HepG2 (cell line): ENCODE measurements around the gene C9orf40. TPM values are rescaled to one million over a fixed set of nuclear protein-coding genes. Genes with fewer than 3 reads are reported as not detected.

ENCODE experiments used
- ATAC-seq: fragments of 200-7000 bp; cut with Tn5 transposase; 3 replicates; pipeline ENCODE4 v1.9.1; 2020; ENCODE audit warnings: mild to moderate bottlenecking, moderate library complexity
- BruUV-seq: library from RNA; stranded (reverse); fragments of 400-500 nt; replicated peaks from 2 replicates; lab custom pipeline; 2021; lab: Mats Ljungman, UMichigan
- CTCF ChIA-PET: fragments of 300-600 bp; formaldehyde crosslinking; extraction: SDS; loops from one replicate; lab custom pipeline; 2021; ENCODE audit warnings: low total read pairs, inconsistent platforms, low intra/inter-chr PET ratio; lab: Yijun Ruan, JAX
- POLR2A ChIA-PET: fragments of 350-600 bp; sonication (Branson Sonifier 250); formaldehyde crosslinking; loops from one replicate; lab custom pipeline; 2020; ENCODE audit warnings: antibody characterized with exemption, inconsistent platforms; lab: Yijun Ruan, JAX
- DNase-seq: peaks from one replicate; pipeline ENCODE4 v3.0.0-alpha.2; 2015; ENCODE audit warnings: low spot score
- FAIRE-seq: peaks from 3 replicates; lab custom pipeline; 2011; peaks lifted over from hg19 to GRCh38; lab: Jason Lieb, UNC
- H2AFZ ChIP-seq: one replicate; pipeline ENCODE4 v1.6.1; 2011; ENCODE audit warnings: low read length, inconsistent platforms
- H3K27ac ChIP-seq: fragments of 300-600 bp; 3 replicates; pipeline ENCODE4 v1.8.0; 2011; ENCODE audit warnings: mixed run types, mild to moderate bottlenecking, mixed read lengths, low read length, inconsistent platforms; ENCODE audit not compliant: insufficient read depth; ENCODE audit errors: extremely low read length
- H3K27me3 ChIP-seq, 2 experiments: fragments of 200-600 bp in 1 of 2; 2 replicates in 1 of 2; 3 replicates in 1 of 2; pipeline versions ENCODE4 v1.6.0 to v1.8.0; 2011; ENCODE audit warnings: low read length in 2 of 2, mild to moderate bottlenecking in 2 of 2, moderate library complexity in 2 of 2, inconsistent platforms in 1 of 2; ENCODE audit not compliant: insufficient read depth in 2 of 2, control insufficient read depth in 1 of 2
- H3K36me3 ChIP-seq, 2 experiments: fragments of 200-600 bp in 1 of 2; replicated peaks in 1 of 2; 2 replicates in 1 of 2; 3 replicates in 1 of 2; pipeline versions ENCODE4 v1.5.1 to v1.8.0; 2011; ENCODE audit warnings: low read length in 2 of 2, inconsistent platforms in 1 of 2; ENCODE audit not compliant: insufficient read depth in 2 of 2, control insufficient read depth in 1 of 2
- H3K4me1 ChIP-seq: 2 replicates; pipeline ENCODE4 v1.5.1; 2012; ENCODE audit warnings: low read length, inconsistent platforms; ENCODE audit not compliant: insufficient read depth
- H3K4me2 ChIP-seq: 2 replicates; pipeline ENCODE4 v1.6.0; 2011; ENCODE audit warnings: low read depth, low read length, inconsistent platforms
- H3K4me3 ChIP-seq, 3 experiments: fragments of 200-600 bp in 1 of 3; sonication (generic), shearing (Covaris generic) in 1 of 3; replicated peaks in 1 of 3; 2 replicates each; pipeline ENCODE4 v1.5.1; 2011 to 2016; ENCODE audit warnings: low read length in 3 of 3, inconsistent platforms in 2 of 3, low read depth in 2 of 3, mild to moderate bottlenecking in 2 of 3, control low read depth in 1 of 3, mixed read lengths in 1 of 3; ENCODE audit not compliant: insufficient read depth in 1 of 3
- H3K79me2 ChIP-seq: one replicate; pipeline ENCODE4 v1.6.1; 2011; ENCODE audit warnings: low read length, inconsistent platforms; ENCODE audit not compliant: insufficient read depth
- H3K9ac ChIP-seq: 2 replicates; pipeline ENCODE4 v1.6.0; 2011; ENCODE audit warnings: mild to moderate bottlenecking, low read depth, low read length, inconsistent platforms; ENCODE audit not compliant: insufficient read depth
- H3K9me3 ChIP-seq: 2 replicates; pipeline ENCODE4 v1.5.1; 2012; ENCODE audit warnings: mild to moderate bottlenecking, low read length
- H4K20me1 ChIP-seq: 2 replicates; pipeline ENCODE4 v1.6.0; 2011; ENCODE audit warnings: inconsistent platforms, mild to moderate bottlenecking, low read length, moderate library complexity; ENCODE audit not compliant: insufficient read depth
- DNMT1 ChIP-seq: sonication (generic); formaldehyde crosslinking; IDR thresholded peaks from 2 replicates; pipeline ENCODE4 v1.5.1; 2020; ENCODE audit warnings: mild to moderate bottlenecking, missing genetic modification reagents
- MYPOP ChIP-seq: sonication (generic); formaldehyde crosslinking; IDR thresholded peaks from 2 replicates; pipeline ENCODE4 v1.8.1; 2023; ENCODE audit warnings: mild to moderate bottlenecking, moderate library complexity, missing genetic modification reagents
- SKIL ChIP-seq: sonication (generic); formaldehyde crosslinking; IDR thresholded peaks from 2 replicates; pipeline ENCODE4 v1.8.0; 2022; ENCODE audit warnings: missing genetic modification reagents, mild to moderate bottlenecking, moderate library complexity, borderline replicate concordance
- THAP9 ChIP-seq: sonication (generic); formaldehyde crosslinking; IDR thresholded peaks from 2 replicates; pipeline ENCODE4; 2020; ENCODE audit warnings: missing genetic modification reagents, mild to moderate bottlenecking, borderline replicate concordance
- ZBTB7A ChIP-seq: sonication (generic); formaldehyde crosslinking; IDR thresholded peaks from 2 replicates; pipeline ENCODE4 v1.8.0; 2022; ENCODE audit warnings: mild to moderate bottlenecking, missing genetic modification reagents
- ZBTB8A ChIP-seq: sonication (generic); formaldehyde crosslinking; IDR thresholded peaks from 2 replicates; pipeline ENCODE4 v1.4.0; 2020; ENCODE audit warnings: mild to moderate bottlenecking, low read depth, missing genetic modification reagents, borderline replicate concordance
- ZNF230 ChIP-seq: sonication (generic); formaldehyde crosslinking; IDR thresholded peaks from 2 replicates; pipeline ENCODE4 v1.4.0; 2020; ENCODE audit warnings: mild to moderate bottlenecking, missing genetic modification reagents
- ZNF414 ChIP-seq: sonication (generic); formaldehyde crosslinking; IDR thresholded peaks from 2 replicates; pipeline ENCODE4 v1.5.0; 2020; ENCODE audit warnings: missing genetic modification reagents
- ZNF639 ChIP-seq: conservative IDR thresholded peaks from 2 replicates; pipeline ENCODE4 v1.6.1; 2018; ENCODE audit warnings: missing genetic modification reagents
- ZNF770 ChIP-seq: sonication (generic); formaldehyde crosslinking; IDR thresholded peaks from 2 replicates; pipeline ENCODE4 v1.5.0; 2020; ENCODE audit warnings: mild to moderate bottlenecking, missing genetic modification reagents
- WGBS: methylation state at CpG from one replicate; pipeline ENCODE4 v1.1.6; 2017; ENCODE audit warnings: low lambda C conversion rate; 5-methylcytosine and 5-hydroxymethylcytosine counted together
- in situ Hi-C: cut with HindIII; loops from 2 replicates; pipeline ENCODE4 v1.10.0; 2017; ENCODE audit warnings: low pct_unique_long_range_greater_than_20kb; ENCODE audit not compliant: extremely low pct_ligation_motif_present
- intact Hi-C: fragments of 100-400 bp; cut with micrococcal nuclease; formaldehyde crosslinking; loops from one replicate; pipeline ENCODE4 v1.10.0; 2022; ENCODE audit not compliant: unreplicated experiment
- polyA plus RNA-seq, 8 experiments: library from polyadenylated mRNA; depleted of rRNA in 3 of 8; stranded (reverse) in 7 of 8; unstranded in 1 of 8; fragments of >200 nt; fragmentation: Illumina TruSeq in 4 of 8; extraction: Trizol in 4 of 8; gene quantifications; 2 replicates each; pipeline versions ENCODE4 v1.2.1 to v1.2.3, GENCODE V29; 2011 to 2016; ENCODE audit warnings: low read depth in 4 of 8, missing spikeins in 1 of 8, mixed read lengths in 1 of 8; ENCODE audit not compliant: insufficient read depth in 1 of 8
- total RNA-seq, 5 experiments: library from RNA; depleted of rRNA; stranded (reverse); fragments of >200 nt; fragmentation: Illumina TruSeq; extraction: Trizol; gene quantifications; 2 replicates each; pipeline ENCODE4 v1.2.3, GENCODE V29; 2016; ENCODE audit warnings: low read depth in 1 of 5

C9orf40 gene
- total and polyA plus RNA-seq, 2 of the 13 experiments (the other 11 are each of a cell fraction or from before 2014, with no cell fraction given) = 3.0 to 13.5 TPM

GRCh38 chr9:74958587-74958986, 5.9 kb upstream of the C9orf40 start (continued):
- TF ChIP-seq ZBTB7A (CRISPR knock-in tag) = no peak

- peak overlapping the region; percentile 98 for H3K9ac ChIP-seq
- H3K79me2 ChIP-seq = peaks cover 6% of the 10 kb centered on the region
- peak overlapping the region; percentile 89 to 97 (median 89) for H3K4me3 ChIP-seq
- ATAC-seq = no peak; the same call in 1 of the 3 replicates
- H3K9me3 ChIP-seq = no peaks in the 10 kb centered on the region
- CTCF ChIA-PET = interaction anchor here (1.6 kb wide), 1 partner anchor 49 kb away, joined by 7 read pairs; no protein-coding TSS in a partner anchor
- no peaks in the 10 kb centered on the region for H3K36me3 ChIP-seq
- H3K27me3 ChIP-seq = no peaks in the 10 kb centered on the region; a peak in 1 of 5 replicates
- H3K27ac ChIP-seq = peak overlapping the region; percentile 99
- TSS peak; percentile 62 for BruUV-seq
- intact Hi-C loops = loop anchor here (1.0 to 5.0 kb wide), 4 partner anchors 49 to 176 kb away; partner anchors contain the start of genes CARNMT1, NMRK1 and OSTF1
- H3K4me1 ChIP-seq = peaks cover 33% of the 10 kb centered on the region
- POLR2A ChIA-PET = interaction anchor here (2.4 kb wide), 2 partner anchors 48 to 74 kb away, joined by 18 to 21 read pairs; partner anchors contain the start of gene CARNMT1
- H3K4me2 ChIP-seq = peak overlapping the region; percentile 84
- no peak for FAIRE-seq
- DNase-seq = no peak
- 28% methylated on average over 8 of the region's 8 CpGs for WGBS
- no peaks in the 10 kb centered on the region for H4K20me1 ChIP-seq
- in situ Hi-C loops = loop anchor here (5.0 kb wide), 2 partner anchors 49 to 134 kb away; partner anchors contain the start of genes NMRK1 and OSTF1
- H2AFZ ChIP-seq = no peak overlapping the region
- TF ChIP-seq DNMT1 (CRISPR knock-in tag) = no peak
- no peak for TF ChIP-seq ZNF639 (CRISPR knock-in tag)
- TF ChIP-seq ZNF230 (CRISPR knock-in tag) = no peak
- TF ChIP-seq SKIL (CRISPR knock-in tag) = no peak
- TF ChIP-seq ZNF414 (CRISPR knock-in tag) = no peak
- TF ChIP-seq MYPOP (CRISPR knock-in tag) = no peak
- no peak for TF ChIP-seq ZBTB8A (CRISPR knock-in tag)
- TF ChIP-seq ZNF770 (CRISPR knock-in tag) = peak; percentile 96
- no peak for TF ChIP-seq THAP9 (CRISPR knock-in tag)
These were observed 581 bp upstream of the C9orf40 start for GRCh38 chr9:74953235-74953751.
